Measurements from ENCODE around the gene PHF13.

- TF ChIP-seq EZH2 (IDR thresholded peaks at IDR 0.05) (no peak), POLR2AphosphoS5 (IDR thresholded peaks at IDR 0.05; ENCODE audit: borderline replicate concordance, low read depth, low read length) (no peak), FOXP2 (optimal IDR thresholded peaks at IDR 0.05; ENCODE audit: control extremely low read depth, extremely low read length, insufficient read depth) (no peak)
These were observed 13.5 kb downstream of the PHF13 start for GRCh38 chr1:6627031-6627430.
